Mucosa of descending colon (tissue), 3 donors: ENCODE results near the gene KCNJ2. TPM values are rescaled to one million over a fixed set of nuclear protein-coding genes. Genes with fewer than 3 reads are reported as not detected.
A peak's percentile ranks its signal among the peaks of the same experiment; 100 is the strongest.

Experiments used
- ATAC-seq: fragments of 200-7000 bp; cut with Tn5 transposase; one replicate; pipeline ENCODE4 v1.9.1; 2020; ENCODE audit warnings: mild to moderate bottlenecking, moderate library complexity
- DNase-seq, 3 donors: peaks; one replicate each; pipeline ENCODE4 v3.0.0-alpha.2; 2020
- H3K36me3 ChIP-seq: fragments of 200-600 bp; one replicate; pipeline ENCODE4 v1.8.0; 2021; ENCODE audit warnings: low read depth, mild to moderate bottlenecking
- H3K4me1 ChIP-seq: fragments of 200-600 bp; one replicate; pipeline ENCODE4 v1.8.0; 2021; ENCODE audit warnings: low read depth, mild to moderate bottlenecking
- H3K4me3 ChIP-seq: fragments of 200-600 bp; one replicate; pipeline ENCODE4 v1.8.0; 2021; ENCODE audit warnings: mild to moderate bottlenecking
- H3K9me3 ChIP-seq: fragments of 200-600 bp; one replicate; pipeline ENCODE4 v1.8.0; 2021; ENCODE audit warnings: mild to moderate bottlenecking
- intact Hi-C, 2 donors: fragments of 100-400 bp; cut with DNase I in 1 of 2; cut with micrococcal nuclease in 1 of 2; formaldehyde crosslinking; loops; one replicate each; pipeline versions ENCODE4 v1.11.0 to v1.11.1; 2022; cut with DNase I, micrococcal nuclease
- total RNA-seq, 3 donors: library from RNA; stranded (reverse); fragmentation: NEBNext Ultra II Directional in 2 of 3; extraction: Animal tissue kit (Norgen Biotek cat#: 25700) in 2 of 3; gene quantifications; one replicate each; pipeline versions ENCODE4 v1.2.1 to v1.2.4, GENCODE V29; 2021 to 2023
- TF ChIP-seq, protein P1 (sequence below): fragments of 200-600 bp; IDR thresholded peaks from one replicate; pipeline ENCODE4 v1.8.0; 2022; ENCODE audit warnings: antibody characterized with exemption, mild to moderate bottlenecking
- donor health status: DM: no; HTN: no; CAD: no; lungs with moderate emphysema.
- donor health status: DM: no; HTN: no; CAD: no.
- donor health status: DM: no; HTN: yes; CAD: no.

KCNJ2 gene
- total RNA-seq, 3 donors from 2014 or later = 9.2 to 17.3 (median 14.4) TPM

DNA sequence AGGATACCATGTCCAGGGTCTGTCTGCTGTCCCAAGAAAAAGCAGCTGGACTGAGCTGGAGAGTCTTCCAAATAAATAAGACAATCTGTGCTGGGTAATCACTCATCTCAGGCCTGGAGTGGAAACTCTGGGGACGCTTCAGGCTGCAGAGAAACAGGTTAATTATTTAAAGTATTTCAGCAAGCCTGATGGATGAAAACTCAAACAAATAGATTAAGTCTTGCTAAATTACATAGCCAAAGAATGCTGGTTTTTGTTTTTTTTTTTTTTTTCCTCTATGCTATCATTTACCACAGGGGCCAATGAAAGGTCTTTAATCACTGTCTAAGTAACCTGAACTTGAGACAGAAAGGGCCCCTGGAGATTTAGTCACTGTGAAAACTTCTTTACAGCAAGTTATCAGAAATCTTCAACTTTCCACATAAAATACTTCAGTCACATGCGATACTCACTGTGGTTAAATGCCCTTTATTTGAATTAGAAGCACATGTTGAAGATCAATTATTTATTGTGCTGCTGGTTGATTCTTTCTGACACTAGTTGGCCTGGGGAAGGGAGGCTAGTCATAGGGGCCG lies 31.0 kb upstream of the KCNJ2 start:
- H3K36me3 ChIP-seq = no peaks in the 10 kb centered on the region
- ATAC-seq (no peak), DNase-seq (no peak)
- peaks cover 13% of the 10 kb centered on the region for H3K4me1 ChIP-seq
- intact Hi-C loops = no loop called here
- no peaks in the 10 kb centered on the region for H3K9me3 ChIP-seq
- no peak overlapping the region for H3K4me3 ChIP-seq
- TF ChIP-seq, protein P1, sequence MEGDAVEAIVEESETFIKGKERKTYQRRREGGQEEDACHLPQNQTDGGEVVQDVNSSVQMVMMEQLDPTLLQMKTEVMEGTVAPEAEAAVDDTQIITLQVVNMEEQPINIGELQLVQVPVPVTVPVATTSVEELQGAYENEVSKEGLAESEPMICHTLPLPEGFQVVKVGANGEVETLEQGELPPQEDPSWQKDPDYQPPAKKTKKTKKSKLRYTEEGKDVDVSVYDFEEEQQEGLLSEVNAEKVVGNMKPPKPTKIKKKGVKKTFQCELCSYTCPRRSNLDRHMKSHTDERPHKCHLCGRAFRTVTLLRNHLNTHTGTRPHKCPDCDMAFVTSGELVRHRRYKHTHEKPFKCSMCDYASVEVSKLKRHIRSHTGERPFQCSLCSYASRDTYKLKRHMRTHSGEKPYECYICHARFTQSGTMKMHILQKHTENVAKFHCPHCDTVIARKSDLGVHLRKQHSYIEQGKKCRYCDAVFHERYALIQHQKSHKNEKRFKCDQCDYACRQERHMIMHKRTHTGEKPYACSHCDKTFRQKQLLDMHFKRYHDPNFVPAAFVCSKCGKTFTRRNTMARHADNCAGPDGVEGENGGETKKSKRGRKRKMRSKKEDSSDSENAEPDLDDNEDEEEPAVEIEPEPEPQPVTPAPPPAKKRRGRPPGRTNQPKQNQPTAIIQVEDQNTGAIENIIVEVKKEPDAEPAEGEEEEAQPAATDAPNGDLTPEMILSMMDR = no peak

DNA sequence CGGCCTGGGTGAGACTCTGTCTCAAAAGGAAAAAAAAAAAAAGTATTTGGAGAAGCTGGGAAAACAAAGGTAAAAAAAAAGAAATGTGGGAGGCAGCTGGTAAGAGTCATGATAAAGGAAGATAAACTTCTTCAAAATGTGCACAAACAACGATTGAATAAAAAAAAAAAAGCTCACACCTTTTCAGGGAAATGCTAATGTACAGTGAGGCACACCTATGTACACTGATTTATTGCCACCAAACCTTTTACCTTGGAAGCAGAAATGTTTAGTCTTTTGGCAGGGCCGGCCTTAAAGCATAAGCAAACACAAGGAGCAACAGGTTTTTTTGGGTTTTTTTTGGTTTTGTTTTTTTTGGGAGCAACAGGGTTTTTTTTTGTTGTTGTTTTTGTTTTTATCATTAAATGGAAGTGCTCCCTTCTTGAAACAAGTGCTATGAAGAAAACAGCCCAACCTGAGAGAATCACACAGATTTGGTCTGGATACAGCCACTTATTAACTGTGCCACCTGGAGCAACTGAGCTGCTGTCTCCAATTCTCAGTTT lies 29.8 kb upstream of the KCNJ2 start:
- DNase-seq (no peak), ATAC-seq (peak; percentile 66)
- TF ChIP-seq, protein P1 = no peak
- Histone ChIP-seq H3K4me1 (peaks cover 13% of the 10 kb centered on the region), H3K36me3 (no peaks in the 10 kb centered on the region), H3K9me3 (no peaks in the 10 kb centered on the region), H3K4me3 (no peak overlapping the region)
- intact Hi-C loops = no loop called here

DNA sequence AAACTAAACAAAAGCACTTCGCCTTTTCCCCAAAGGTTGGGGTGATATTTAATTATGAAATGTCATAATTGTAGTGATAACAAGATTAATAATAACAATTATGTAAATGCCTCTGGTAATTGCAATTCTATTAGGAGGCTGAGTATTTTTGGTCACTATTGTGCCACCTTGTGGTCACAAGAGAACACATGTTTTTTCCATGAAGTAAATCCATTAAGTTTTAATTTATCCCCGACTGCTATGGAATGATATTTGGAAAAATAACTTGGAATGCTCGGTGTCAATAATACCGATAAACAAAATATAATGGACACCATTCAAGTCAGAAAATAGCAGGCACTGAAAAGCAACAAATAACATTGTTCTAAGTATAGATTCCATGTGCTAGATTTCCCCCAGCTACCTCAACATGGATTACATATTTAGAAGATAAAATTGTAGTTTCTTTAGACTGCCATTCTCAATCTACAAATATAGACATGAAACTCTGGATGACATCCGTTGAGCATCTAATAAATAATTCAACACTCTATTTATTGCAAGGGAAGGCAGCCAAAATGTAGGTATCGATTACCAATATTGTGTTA lies 25.0 kb upstream of the KCNJ2 start:
- ATAC-seq (no peak), DNase-seq (no peak)
- TF ChIP-seq, protein P1 = no peak
- H3K4me1 ChIP-seq = peaks cover 4% of the 10 kb centered on the region
- no peak overlapping the region for H3K4me3 ChIP-seq
- intact Hi-C loops = no loop called here
- H3K36me3 ChIP-seq = no peaks in the 10 kb centered on the region
- no peaks in the 10 kb centered on the region for H3K9me3 ChIP-seq

- Histone ChIP-seq H3K9me3 (no peaks in the 10 kb centered on the region), H3K4me3 (no peak overlapping the region), H3K36me3 (no peaks in the 10 kb centered on the region), H3K4me1 (no peaks in the 10 kb centered on the region)
- no peak for DNase-seq
- TF ChIP-seq, protein P1 = no peak
- no peak for ATAC-seq
- intact Hi-C loops = no loop called here
Measured at GRCh38 chr17:70153210-70153609, 16.1 kb upstream of the KCNJ2 start.

GRCh38 chr17:70157151-70157550 lies 12.2 kb upstream of the KCNJ2 start:
- Histone ChIP-seq H3K9me3 (no peaks in the 10 kb centered on the region), H3K36me3 (no peaks in the 10 kb centered on the region), H3K4me1 (no peaks in the 10 kb centered on the region), H3K4me3 (no peak overlapping the region)
- DNase-seq = no peak
- intact Hi-C loops = no loop called here
- ATAC-seq = no peak
- TF ChIP-seq, protein P1 = no peak
